Thoracic aorta (tissue), 2 donors: ENCODE data around the gene GSG1L. TPM values are rescaled to one million over a fixed set of nuclear protein-coding genes. Genes with fewer than 3 reads are reported as not detected.

Source experiments
- ATAC-seq: fragments of 150-250 bp; one replicate; pipeline ENCODE4 v1.8.0; 2017; ENCODE audit warnings: low read depth; ENCODE audit not compliant: insufficient number of reproducible peaks, low FRiP score
- DNase-seq: peaks from one replicate; pipeline ENCODE4 v3.0.0-alpha.2; 2020; ENCODE audit warnings: low spot score
- H3K27ac ChIP-seq, 2 donors: fragments of 200-600 bp; sonication (generic); 1 replicate in 1 of 2; 2 replicates in 1 of 2; pipeline ENCODE4 v1.5.1; 2016; ENCODE audit warnings: mild to moderate bottlenecking in 2 of 2, moderate library complexity in 2 of 2
- H3K27me3 ChIP-seq: fragments of 200-600 bp; sonication (generic); replicated peaks from 2 replicates; pipeline ENCODE4 v1.6.0; 2016; ENCODE audit warnings: mild to moderate bottlenecking; ENCODE audit not compliant: insufficient read depth
- H3K36me3 ChIP-seq: fragments of 200-600 bp; sonication (generic); one replicate; pipeline ENCODE4 v1.5.1; 2016
- H3K4me1 ChIP-seq, 2 donors: fragments of 200-600 bp; sonication (generic); 1 replicate in 1 of 2; 2 replicates in 1 of 2; pipeline versions ENCODE4 v1.5.1 to v1.6.0; 2016; ENCODE audit warnings: low read depth in 2 of 2, mild to moderate bottlenecking in 1 of 2; ENCODE audit not compliant: control insufficient read depth in 1 of 2
- H3K4me3 ChIP-seq: fragments of 200-600 bp; sonication (generic); 2 replicates; pipeline ENCODE4 v1.5.1; 2016; ENCODE audit warnings: mild to moderate bottlenecking
- H3K9me3 ChIP-seq: fragments of 200-600 bp; sonication (generic); 2 replicates; pipeline ENCODE4 v1.5.1; 2016
- CTCF ChIP-seq: fragments of 200-600 bp; sonication (generic); IDR thresholded peaks from one replicate; pipeline ENCODE4 v1.5.1; 2019; ENCODE audit warnings: antibody characterized with exemption
- total RNA-seq, 2 donors: library from RNA; depleted of rRNA; stranded (reverse); fragments of >200 nt; gene quantifications; one replicate each; pipeline versions ENCODE4 v1.1.0 to v1.2.3, GENCODE V29; 2016

GSG1L gene
- total RNA-seq, 2 donors from 2014 or later = 5.3 to 5.9 TPM

GRCh38 chr16:28061352-28062101, 2.0 kb downstream of the GSG1L start:
- TF ChIP-seq CTCF = no peak
- H3K4me3 ChIP-seq = peak overlapping the region; percentile 72

GRCh38 chr16:28059841-28060575, 3.5 kb downstream of the GSG1L start:
- H3K4me1 ChIP-seq = peaks cover 0 to 39% of the 10 kb centered on the region in 2 donors
- H3K4me3 ChIP-seq = peak overlapping the region; percentile 23
- no peaks in the 10 kb centered on the region for H3K36me3 ChIP-seq
- H3K27ac ChIP-seq = peak overlapping the region; percentile 3 to 23
- DNase-seq (no peak), ATAC-seq (no peak)
- H3K9me3 ChIP-seq = no peaks in the 10 kb centered on the region
- no peak for TF ChIP-seq CTCF
- H3K27me3 ChIP-seq = no peaks in the 10 kb centered on the region

More at GRCh38 chr16:28061352-28062101, 2.0 kb downstream of the GSG1L start:
- ATAC-seq (no peak), DNase-seq (no peak)
- H3K9me3 ChIP-seq = no peaks in the 10 kb centered on the region
- H3K27ac ChIP-seq = peak overlapping the region; percentile 54 to 66
- H3K4me1 ChIP-seq = peaks cover 0 to 39% of the 10 kb centered on the region in 2 donors
- H3K36me3 ChIP-seq = no peaks in the 10 kb centered on the region
- no peaks in the 10 kb centered on the region for H3K27me3 ChIP-seq

- peaks cover 0 to 36% of the 10 kb centered on the region in 2 donors for H3K4me1 ChIP-seq
- no peaks in the 10 kb centered on the region for H3K9me3 ChIP-seq
- H3K4me3 ChIP-seq = no peak overlapping the region
- H3K27me3 ChIP-seq = no peaks in the 10 kb centered on the region
- no peak for TF ChIP-seq CTCF
- DNase-seq (no peak), ATAC-seq (no peak)
- H3K27ac ChIP-seq = peak overlapping the region; percentile 3 to 23
- no peaks in the 10 kb centered on the region for H3K36me3 ChIP-seq
Measured at GRCh38 chr16:28058839-28059589, 4.5 kb downstream of the GSG1L start.

- Histone ChIP-seq H3K27ac (no peak overlapping the region), H3K27me3 (no peaks in the 10 kb centered on the region), H3K4me3 (no peak overlapping the region), H3K4me1 (peaks cover 0 to 32% of the 10 kb centered on the region in 2 donors), H3K9me3 (no peaks in the 10 kb centered on the region), H3K36me3 (no peaks in the 10 kb centered on the region)
- ATAC-seq (no peak), DNase-seq (no peak)
- TF ChIP-seq CTCF = no peak
Measured at GRCh38 chr16:28057949-28058348, 5.6 kb downstream of the GSG1L start.

- no peak overlapping the region for H3K27ac ChIP-seq
- H3K27me3 ChIP-seq = no peaks in the 10 kb centered on the region
- peaks cover 7% of the 10 kb centered on the region for H3K9me3 ChIP-seq
- DNase-seq (no peak), ATAC-seq (no peak)
- no peaks in the 10 kb centered on the region for H3K36me3 ChIP-seq
- no peak overlapping the region for H3K4me3 ChIP-seq
- no peak for TF ChIP-seq CTCF
- H3K4me1 ChIP-seq = no peaks in the 10 kb centered on the region
Measured at GRCh38 chr16:28053461-28053860, 10.1 kb downstream of the GSG1L start.
